Measurements from ENCODE around the gene APBB2. TPM values are rescaled to one million over a fixed set of nuclear protein-coding genes. Genes with fewer than 3 reads are reported as not detected.
A peak's percentile ranks its signal among the peaks of the same experiment; 100 is the strongest.

The APBB2 gene
- total RNA-seq, 3 donors from 2014 or later (not counting 1 experiment from before 2014, with no cell fraction given), result 0.38 to 0.48 TPM; not detected in 1

- TF ChIP-seq CTCF (IDR thresholded peaks at IDR 0.05), result no peak
- Histone ChIP-seq H3K27ac (ENCODE audit: low read length) (no peak overlapping the region), H3K4me1 (ENCODE audit: control insufficient read depth, insufficient read depth, low read length) (no peaks in the 10 kb centered on the region), H3K27me3 (ENCODE audit: control insufficient read depth, insufficient read depth, low read length) (no peaks in the 10 kb centered on the region), H3K36me3 (ENCODE audit: control insufficient read depth, insufficient read depth, low read length) (no peaks in the 10 kb centered on the region), H3K9me3 (ENCODE audit: control insufficient read depth, insufficient read depth, low read length) (no peaks in the 10 kb centered on the region), H3K4me3 (ENCODE audit: low read length) (no peak overlapping the region)
- Mint-ChIP-seq H3K36me3 (no peaks in the 10 kb centered on the region), H3K27ac (no peak overlapping the region), H3K4me3 (no peak overlapping the region), H3K27me3 (ENCODE audit: low read depth in 2 of 2) (peaks cover 3 to 26% of the 10 kb centered on the region in 2 donors), H3K9me3 (no peaks in the 10 kb centered on the region), H3K4me1 (peaks cover 4 to 5% of the 10 kb centered on the region in 2 donors)
- ATAC-seq (no peak), DNase-seq (no peak)
- intact Hi-C loops (cut with micrococcal nuclease), result loop anchor here (5.0 kb wide), 1 partner anchor 735 kb away; no protein-coding TSS in a partner anchor
- 71% methylated on average over 4 of the region's 4 CpGs for WGBS (ENCODE audit: insufficient coverage)
Observed at GRCh38 chr4:40927074-40927473, 287.3 kb downstream of the APBB2 start.

- intact Hi-C loops (cut with micrococcal nuclease), result loop anchor here (5.0 kb wide), 1 partner anchor 738 kb away; no protein-coding TSS in a partner anchor
- H3K4me1 Mint-ChIP-seq, result peaks cover 4 to 5% of the 10 kb centered on the region in 2 donors
- peaks cover 3 to 26% of the 10 kb centered on the region in 2 donors for H3K27me3 Mint-ChIP-seq (ENCODE audit: low read depth in 2 of 2)
- H3K27me3 ChIP-seq (ENCODE audit: control insufficient read depth, insufficient read depth, low read length), result no peaks in the 10 kb centered on the region
- no peaks in the 10 kb centered on the region for H3K9me3 ChIP-seq (ENCODE audit: control insufficient read depth, insufficient read depth, low read length)
- no peak overlapping the region for H3K27ac Mint-ChIP-seq
- H3K36me3 Mint-ChIP-seq, result no peaks in the 10 kb centered on the region
- H3K9me3 Mint-ChIP-seq, result no peaks in the 10 kb centered on the region
- H3K36me3 ChIP-seq (ENCODE audit: control insufficient read depth, insufficient read depth, low read length), result no peaks in the 10 kb centered on the region
- H3K4me3 Mint-ChIP-seq, result no peak overlapping the region
- 73% methylated on average over 5 of the region's 6 CpGs for WGBS (ENCODE audit: insufficient coverage)
- no peaks in the 10 kb centered on the region for H3K4me1 ChIP-seq (ENCODE audit: control insufficient read depth, insufficient read depth, low read length)
- DNase-seq (no peak), ATAC-seq (no peak)
- H3K4me3 ChIP-seq (ENCODE audit: low read length), result no peak overlapping the region
- peak; percentile 11 for TF ChIP-seq CTCF (IDR thresholded peaks at IDR 0.05)
- no peak overlapping the region for H3K27ac ChIP-seq (ENCODE audit: low read length)
Observed at GRCh38 chr4:40924793-40925117, 289.6 kb downstream of the APBB2 start.

- H3K9me3 ChIP-seq (ENCODE audit: control insufficient read depth, insufficient read depth, low read length), result no peaks in the 10 kb centered on the region
- no peaks in the 10 kb centered on the region for H3K9me3 Mint-ChIP-seq
- no peaks in the 10 kb centered on the region for H3K27me3 ChIP-seq (ENCODE audit: control insufficient read depth, insufficient read depth, low read length)
- H3K27ac Mint-ChIP-seq, result no peak overlapping the region
- no peaks in the 10 kb centered on the region for H3K36me3 ChIP-seq (ENCODE audit: control insufficient read depth, insufficient read depth, low read length)
- H3K4me1 Mint-ChIP-seq, result peaks cover 4 to 5% of the 10 kb centered on the region in 2 donors
- DNase-seq (peak; percentile 35 to 64), ATAC-seq (peak; percentile 63 to 75 (median 67))
- no peaks in the 10 kb centered on the region for H3K36me3 Mint-ChIP-seq
- WGBS (ENCODE audit: insufficient coverage), result 65% methylated on average over 11 of the region's 11 CpGs
- H3K4me1 ChIP-seq (ENCODE audit: control insufficient read depth, insufficient read depth, low read length), result no peaks in the 10 kb centered on the region
- H3K27me3 Mint-ChIP-seq (ENCODE audit: low read depth in 2 of 2), result peaks cover 3 to 26% of the 10 kb centered on the region in 2 donors
- no peak overlapping the region for H3K4me3 Mint-ChIP-seq
- H3K4me3 ChIP-seq (ENCODE audit: low read length), result no peak overlapping the region
- H3K27ac ChIP-seq (ENCODE audit: low read length), result no peak overlapping the region
- intact Hi-C loops (cut with micrococcal nuclease), result no loop called here
- TF ChIP-seq CTCF (IDR thresholded peaks at IDR 0.05), result peak; percentile 70
Observed at GRCh38 chr4:40924096-40924792, 290.1 kb downstream of the APBB2 start.

Measured in natural killer cell (primary cell).